ENCODE data around the gene MS4A6E. TPM values are rescaled to one million over a fixed set of nuclear protein-coding genes. Genes with fewer than 3 reads are reported as not detected.

Gene MS4A6E
- total RNA-seq, 2 experiments from 2014 or later, result not detected

DNA sequence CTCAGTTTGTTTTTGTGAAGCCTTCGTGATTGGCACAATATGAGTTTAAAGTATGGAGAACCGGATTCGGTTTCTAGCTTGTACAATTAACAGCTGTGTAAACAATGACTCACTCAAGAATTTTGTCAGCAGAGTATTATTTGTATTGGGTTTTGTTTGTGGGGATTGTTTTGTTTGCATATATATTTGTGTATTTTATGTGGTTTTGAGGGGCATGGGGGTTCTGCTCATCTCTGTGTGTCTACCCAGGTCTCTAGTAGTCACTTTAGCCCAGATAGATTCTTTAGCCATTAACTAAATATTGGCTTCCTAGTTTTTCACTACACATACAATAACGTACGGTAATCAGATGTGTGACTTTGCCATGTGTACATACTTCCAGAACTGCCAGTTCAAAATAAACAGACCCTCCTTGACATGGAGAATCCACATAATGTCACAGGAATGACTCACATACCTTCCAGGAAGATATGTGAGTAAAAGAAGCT, 43.8 kb downstream of the MS4A6E start:
- ATAC-seq, result no peak
- Mint-ChIP-seq H3K27ac (no peak overlapping the region), H3K27me3 (peaks cover 32% of the 10 kb centered on the region), H3K4me3 (no peak overlapping the region), H3K4me1 (ENCODE audit: low read depth) (peaks cover 3% of the 10 kb centered on the region), H3K9me3 (no peaks in the 10 kb centered on the region), H3K36me3 (ENCODE audit: low read depth) (no peaks in the 10 kb centered on the region)
- no peak for DNase-seq
- TF ChIP-seq, protein P1, sequence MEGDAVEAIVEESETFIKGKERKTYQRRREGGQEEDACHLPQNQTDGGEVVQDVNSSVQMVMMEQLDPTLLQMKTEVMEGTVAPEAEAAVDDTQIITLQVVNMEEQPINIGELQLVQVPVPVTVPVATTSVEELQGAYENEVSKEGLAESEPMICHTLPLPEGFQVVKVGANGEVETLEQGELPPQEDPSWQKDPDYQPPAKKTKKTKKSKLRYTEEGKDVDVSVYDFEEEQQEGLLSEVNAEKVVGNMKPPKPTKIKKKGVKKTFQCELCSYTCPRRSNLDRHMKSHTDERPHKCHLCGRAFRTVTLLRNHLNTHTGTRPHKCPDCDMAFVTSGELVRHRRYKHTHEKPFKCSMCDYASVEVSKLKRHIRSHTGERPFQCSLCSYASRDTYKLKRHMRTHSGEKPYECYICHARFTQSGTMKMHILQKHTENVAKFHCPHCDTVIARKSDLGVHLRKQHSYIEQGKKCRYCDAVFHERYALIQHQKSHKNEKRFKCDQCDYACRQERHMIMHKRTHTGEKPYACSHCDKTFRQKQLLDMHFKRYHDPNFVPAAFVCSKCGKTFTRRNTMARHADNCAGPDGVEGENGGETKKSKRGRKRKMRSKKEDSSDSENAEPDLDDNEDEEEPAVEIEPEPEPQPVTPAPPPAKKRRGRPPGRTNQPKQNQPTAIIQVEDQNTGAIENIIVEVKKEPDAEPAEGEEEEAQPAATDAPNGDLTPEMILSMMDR (IDR thresholded peaks at IDR 0.05), result no peak
- POLR2A ChIA-PET, result no interaction called here
- CTCF ChIA-PET, result interaction anchor here (1.1 to 3.3 kb wide), 2 partner anchors 8 to 248 kb away, joined by 3 to 14 read pairs; no protein-coding TSS in a partner anchor
- intact Hi-C loops (cut with micrococcal nuclease), result no loop called here

DNA sequence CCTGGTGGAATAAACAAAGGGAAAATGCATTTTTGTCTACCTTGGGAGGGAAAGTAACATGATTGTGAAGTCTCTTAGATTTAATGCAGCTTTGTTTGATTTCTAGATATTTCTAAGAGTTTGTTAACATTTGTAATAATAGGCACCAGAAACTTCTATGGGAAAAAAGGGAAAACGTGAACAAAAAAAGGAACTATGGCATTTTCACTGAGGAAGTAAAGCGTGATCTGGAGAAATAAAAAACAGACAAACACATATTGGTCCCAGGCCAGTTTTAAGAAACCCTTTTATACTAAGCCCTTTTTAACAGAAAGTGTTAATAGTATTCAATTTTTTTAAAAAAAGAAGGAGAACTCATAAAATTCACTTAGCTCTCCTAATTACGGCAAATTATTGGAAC, 44.3 kb downstream of the MS4A6E start:
- no peak for DNase-seq
- peaks cover 3% of the 10 kb centered on the region for H3K4me1 Mint-ChIP-seq (ENCODE audit: low read depth)
- intact Hi-C loops (cut with micrococcal nuclease), result no loop called here
- no peak for ATAC-seq
- POLR2A ChIA-PET, result no interaction called here
- H3K27me3 Mint-ChIP-seq, result peaks cover 31% of the 10 kb centered on the region
- H3K27ac Mint-ChIP-seq, result no peak overlapping the region
- no peaks in the 10 kb centered on the region for H3K9me3 Mint-ChIP-seq
- CTCF ChIA-PET, result interaction anchor here (1.1 to 3.3 kb wide), 2 partner anchors 8 to 248 kb away, joined by 3 to 14 read pairs; no protein-coding TSS in a partner anchor
- no peak overlapping the region for H3K4me3 Mint-ChIP-seq
- TF ChIP-seq, protein P1 (IDR thresholded peaks at IDR 0.05), result no peak
- H3K36me3 Mint-ChIP-seq (ENCODE audit: low read depth), result no peaks in the 10 kb centered on the region

GRCh38 chr11:60371854-60372253, 44.8 kb downstream of the MS4A6E start:
- no peak for DNase-seq
- no peak for ATAC-seq
- Mint-ChIP-seq H3K36me3 (ENCODE audit: low read depth) (no peaks in the 10 kb centered on the region), H3K27ac (no peak overlapping the region), H3K9me3 (no peaks in the 10 kb centered on the region), H3K4me3 (no peak overlapping the region), H3K27me3 (peaks cover 33% of the 10 kb centered on the region), H3K4me1 (ENCODE audit: low read depth) (peaks cover 3% of the 10 kb centered on the region)
- POLR2A ChIA-PET, result no interaction called here
- TF ChIP-seq, protein P1 (IDR thresholded peaks at IDR 0.05), result no peak
- CTCF ChIA-PET, result interaction anchor here (0.8 to 3.3 kb wide), 3 partner anchors 9 to 247 kb away, joined by 3 to 14 read pairs (median 3); no protein-coding TSS in a partner anchor
- intact Hi-C loops (cut with micrococcal nuclease), result no loop called here

- peaks cover under 1% of the 10 kb centered on the region for H3K4me1 Mint-ChIP-seq (ENCODE audit: low read depth)
- H3K27ac Mint-ChIP-seq, result no peak overlapping the region
- DNase-seq (no peak), ATAC-seq (no peak)
- H3K9me3 Mint-ChIP-seq, result no peaks in the 10 kb centered on the region
- CTCF ChIA-PET, result interaction anchor here (0.8 to 3.3 kb wide), 2 partner anchors 10 to 29 kb away, joined by 3 to 14 read pairs; no protein-coding TSS in a partner anchor
- peaks cover 35% of the 10 kb centered on the region for H3K27me3 Mint-ChIP-seq
- H3K4me3 Mint-ChIP-seq, result no peak overlapping the region
- no peaks in the 10 kb centered on the region for H3K36me3 Mint-ChIP-seq (ENCODE audit: low read depth)
- POLR2A ChIA-PET, result no interaction called here
- TF ChIP-seq, protein P1 (IDR thresholded peaks at IDR 0.05), result no peak
- intact Hi-C loops (cut with micrococcal nuclease), result no loop called here
Measured at GRCh38 chr11:60372767-60373166, 45.7 kb downstream of the MS4A6E start.

- intact Hi-C loops (cut with micrococcal nuclease), result no loop called here
Measured at GRCh38 chr11:60375316-60375715, 48.3 kb downstream of the MS4A6E start.

More at GRCh38 chr11:60375316-60375715, 48.3 kb downstream of the MS4A6E start:
- Mint-ChIP-seq H3K36me3 (ENCODE audit: low read depth) (no peaks in the 10 kb centered on the region), H3K4me3 (no peak overlapping the region), H3K27ac (no peak overlapping the region), H3K27me3 (peaks cover 35% of the 10 kb centered on the region), H3K4me1 (ENCODE audit: low read depth) (peaks cover 7% of the 10 kb centered on the region), H3K9me3 (no peaks in the 10 kb centered on the region)
- TF ChIP-seq, protein P1 (IDR thresholded peaks at IDR 0.05), result no peak
- ChIA-PET CTCF (no interaction called here), POLR2A (no interaction called here)
- ATAC-seq (no peak), DNase-seq (no peak)

Data from activated CD8-positive, alpha-beta T cell treated with anti-CD3 and anti-CD28 coated beads for 36 hours (primary cell).